ENCODE results near the gene MLLT3. TPM values are rescaled to one million over a fixed set of nuclear protein-coding genes. Genes with fewer than 3 reads are reported as not detected.

MLLT3 gene
- total RNA-seq, 1 donor from 2014 or later = 39.1 TPM

GRCh38 chr9:20624201-20625002, 2.1 kb upstream of the MLLT3 start:
- Histone ChIP-seq H3K9ac (no peak overlapping the region), H3K4me3 (peak overlapping the region; percentile 84), H3K4me1 (peaks cover 21% of the 10 kb centered on the region), H3K4me2 (peak overlapping the region; percentile 98), H4K20me1 (ENCODE audit: low read depth) (peaks cover 13% of the 10 kb centered on the region), H3K27me3 (peaks cover 45% of the 10 kb centered on the region), H3K27ac (no peak overlapping the region), H3K79me2 (ENCODE audit: low read depth) (no peaks in the 10 kb centered on the region), H2AFZ (replicated peaks) (peak overlapping the region; percentile 82), H3K36me3 (no peaks in the 10 kb centered on the region), H3F3A (ENCODE audit: low read depth) (peaks cover 19% of the 10 kb centered on the region), H3K9me3 (ENCODE audit: low read depth) (no peaks in the 10 kb centered on the region)
- peaks cover 27% of the 10 kb centered on the region for H3K4me1 Mint-ChIP-seq
- no peaks in the 10 kb centered on the region for H3K9me3 Mint-ChIP-seq
- H3K4me3 Mint-ChIP-seq = peak overlapping the region; percentile 98
- H3K27ac Mint-ChIP-seq = no peak overlapping the region
- H3K36me3 Mint-ChIP-seq = no peaks in the 10 kb centered on the region
- peak; percentile 85 for DNase-seq (ENCODE audit: low spot score)
- no peak for TF ChIP-seq EZH2phosphoT487 (IDR thresholded peaks at IDR 0.05)
- TF ChIP-seq, protein P1, sequence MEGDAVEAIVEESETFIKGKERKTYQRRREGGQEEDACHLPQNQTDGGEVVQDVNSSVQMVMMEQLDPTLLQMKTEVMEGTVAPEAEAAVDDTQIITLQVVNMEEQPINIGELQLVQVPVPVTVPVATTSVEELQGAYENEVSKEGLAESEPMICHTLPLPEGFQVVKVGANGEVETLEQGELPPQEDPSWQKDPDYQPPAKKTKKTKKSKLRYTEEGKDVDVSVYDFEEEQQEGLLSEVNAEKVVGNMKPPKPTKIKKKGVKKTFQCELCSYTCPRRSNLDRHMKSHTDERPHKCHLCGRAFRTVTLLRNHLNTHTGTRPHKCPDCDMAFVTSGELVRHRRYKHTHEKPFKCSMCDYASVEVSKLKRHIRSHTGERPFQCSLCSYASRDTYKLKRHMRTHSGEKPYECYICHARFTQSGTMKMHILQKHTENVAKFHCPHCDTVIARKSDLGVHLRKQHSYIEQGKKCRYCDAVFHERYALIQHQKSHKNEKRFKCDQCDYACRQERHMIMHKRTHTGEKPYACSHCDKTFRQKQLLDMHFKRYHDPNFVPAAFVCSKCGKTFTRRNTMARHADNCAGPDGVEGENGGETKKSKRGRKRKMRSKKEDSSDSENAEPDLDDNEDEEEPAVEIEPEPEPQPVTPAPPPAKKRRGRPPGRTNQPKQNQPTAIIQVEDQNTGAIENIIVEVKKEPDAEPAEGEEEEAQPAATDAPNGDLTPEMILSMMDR (IDR thresholded peaks at IDR 0.05) = peak; percentile 97
- H3K27me3 Mint-ChIP-seq (ENCODE audit: insufficient read depth, low read depth) = peaks cover 11% of the 10 kb centered on the region

- Histone ChIP-seq H3K79me2 (ENCODE audit: low read depth) (no peaks in the 10 kb centered on the region), H3K36me3 (no peaks in the 10 kb centered on the region), H3K27me3 (peaks cover 52% of the 10 kb centered on the region), H3K4me1 (peaks cover 22% of the 10 kb centered on the region), H3K9me3 (ENCODE audit: low read depth) (no peaks in the 10 kb centered on the region), H3K27ac (no peak overlapping the region), H3K4me3 (peak overlapping the region; percentile 84), H2AFZ (replicated peaks) (peak overlapping the region; percentile 82), H3K4me2 (peak overlapping the region; percentile 98), H3K9ac (no peak overlapping the region), H4K20me1 (ENCODE audit: low read depth) (peaks cover 20% of the 10 kb centered on the region), H3F3A (ENCODE audit: low read depth) (peaks cover 26% of the 10 kb centered on the region)
- Mint-ChIP-seq H3K27ac (no peak overlapping the region), H3K36me3 (peaks cover 2% of the 10 kb centered on the region), H3K4me3 (peak overlapping the region; percentile 98), H3K4me1 (peaks cover 32% of the 10 kb centered on the region), H3K9me3 (no peaks in the 10 kb centered on the region), H3K27me3 (ENCODE audit: insufficient read depth, low read depth) (peaks cover 11% of the 10 kb centered on the region)
- peak; percentile 21 for DNase-seq (ENCODE audit: low spot score)
- TF ChIP-seq EZH2 (IDR thresholded peaks at IDR 0.05) (peak; percentile 1), EZH2phosphoT487 (IDR thresholded peaks at IDR 0.05) (no peak)
- TF ChIP-seq, protein P1 (IDR thresholded peaks at IDR 0.05) = no peak
These were observed 1.4 kb upstream of the MLLT3 start for GRCh38 chr9:20623748-20624124.

GRCh38 chr9:20623021-20623747, 885 bp upstream of the MLLT3 start:
- Histone ChIP-seq H3K79me2 (ENCODE audit: low read depth) (no peaks in the 10 kb centered on the region), H3K4me2 (peak overlapping the region; percentile 98), H4K20me1 (ENCODE audit: low read depth) (peaks cover 25% of the 10 kb centered on the region), H3K4me1 (peaks cover 22% of the 10 kb centered on the region), H3K9ac (no peak overlapping the region), H3K27ac (no peak overlapping the region), H3K27me3 (peaks cover 57% of the 10 kb centered on the region), H2AFZ (replicated peaks) (peak overlapping the region; percentile 89), H3K4me3 (peak overlapping the region; percentile 84), H3K36me3 (no peaks in the 10 kb centered on the region), H3F3A (ENCODE audit: low read depth) (peaks cover 26% of the 10 kb centered on the region), H3K9me3 (ENCODE audit: low read depth) (no peaks in the 10 kb centered on the region)
- Mint-ChIP-seq H3K9me3 (no peaks in the 10 kb centered on the region), H3K27ac (no peak overlapping the region), H3K36me3 (peaks cover 3% of the 10 kb centered on the region), H3K4me3 (peak overlapping the region; percentile 98), H3K4me1 (peaks cover 36% of the 10 kb centered on the region), H3K27me3 (ENCODE audit: insufficient read depth, low read depth) (peaks cover 11% of the 10 kb centered on the region)
- peak; percentile 32 for DNase-seq (ENCODE audit: low spot score)
- TF ChIP-seq EZH2 (IDR thresholded peaks at IDR 0.05) (peak; percentile 48), EZH2phosphoT487 (IDR thresholded peaks at IDR 0.05) (no peak)
- TF ChIP-seq, protein P1 (IDR thresholded peaks at IDR 0.05) = no peak
